ENCODE results near the gene CTU2. TPM values are rescaled to one million over a fixed set of nuclear protein-coding genes. Genes with fewer than 3 reads are reported as not detected.

Gene CTU2
- 10 to 100 TPM in 3 of 4 donors, 1 to 10 TPM in 1; 6.1 to 11.7 (median 10.7) TPM for total RNA-seq
- 10 to 100 TPM in 1 of 3 donors, 1 to 10 TPM in 2; 8.4 to 16.3 (median 9.2) TPM for polyA plus RNA-seq

DNA sequence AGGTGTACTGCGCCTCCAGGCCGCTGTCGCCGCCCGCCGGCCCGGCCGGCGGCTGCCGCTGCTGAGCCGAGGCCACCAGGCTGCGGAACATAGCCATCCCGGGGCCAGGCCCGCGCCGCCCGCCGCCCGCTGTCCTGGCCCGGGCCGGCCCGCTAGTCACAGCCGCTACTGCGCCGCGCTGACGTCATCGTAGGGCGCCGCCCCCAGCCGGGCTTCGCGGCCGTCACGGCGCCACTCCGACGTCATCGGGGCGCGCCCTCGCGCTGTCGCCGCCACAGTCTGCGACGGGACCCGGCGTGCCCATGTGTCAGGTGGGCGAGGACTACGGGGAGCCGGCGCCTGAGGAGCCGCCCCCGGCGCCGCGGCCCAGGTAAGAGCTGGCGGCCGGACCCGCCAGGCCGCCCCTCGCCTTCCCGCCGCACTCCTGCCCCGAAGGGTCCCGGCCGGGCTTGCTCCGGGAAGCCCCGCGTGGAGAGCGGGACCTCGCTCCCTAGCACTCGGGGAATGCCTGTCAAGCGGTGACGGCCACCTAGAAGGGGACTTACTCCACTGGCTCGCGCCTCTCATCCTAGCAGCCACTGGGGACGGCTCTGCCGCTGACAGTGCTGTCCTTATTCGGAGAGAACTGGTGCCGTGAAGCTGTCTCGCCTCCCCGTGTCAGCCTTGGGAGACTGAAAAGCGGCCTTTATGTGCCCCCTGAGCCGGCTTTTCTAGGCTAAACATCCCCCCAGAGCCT is at the start of gene CTU2, which contains the start of gene RNF166:
Gene CTU2 (plus strand): TSS at position 275 of the 736 bp plus-strand sequence. CDS start 28 bp downstream, at position 303.
Gene RNF166 (minus strand): TSS at position 180 of the 736 bp plus-strand sequence. CDS start 83 bp downstream, at position 97.
- H3K4me1 ChIP-seq: peaks cover 0 to 51% (median 34%) of the 10 kb centered on the region in 4 donors
- no peaks in the 10 kb centered on the region for H3K27me3 ChIP-seq
- H3K36me3 ChIP-seq: peaks cover 0 to 5% (median 0%) of the 10 kb centered on the region in 4 donors
- peak within 1 kb of the TSS; percentile 78 to 95 (median 86) for H3K27ac ChIP-seq
- 0 to 1% methylated on average over 86 of the region's 86 CpGs for WGBS, 2 donors
- TF ChIP-seq POLR2A (IDR thresholded peaks at IDR 0.05): no peak
- peak; percentile 48 to 82 (median 76) for TF ChIP-seq POLR2AphosphoS5 (IDR thresholded peaks at IDR 0.05)
- H3K4me3 ChIP-seq: peak within 1 kb of the TSS; percentile 63 to 99 (median 78)
- H3K9me3 ChIP-seq: no peaks in the 10 kb centered on the region
- intact Hi-C loops (cut with DNase I): no loop called here
- peak; percentile 95 for DNase-seq

DNA sequence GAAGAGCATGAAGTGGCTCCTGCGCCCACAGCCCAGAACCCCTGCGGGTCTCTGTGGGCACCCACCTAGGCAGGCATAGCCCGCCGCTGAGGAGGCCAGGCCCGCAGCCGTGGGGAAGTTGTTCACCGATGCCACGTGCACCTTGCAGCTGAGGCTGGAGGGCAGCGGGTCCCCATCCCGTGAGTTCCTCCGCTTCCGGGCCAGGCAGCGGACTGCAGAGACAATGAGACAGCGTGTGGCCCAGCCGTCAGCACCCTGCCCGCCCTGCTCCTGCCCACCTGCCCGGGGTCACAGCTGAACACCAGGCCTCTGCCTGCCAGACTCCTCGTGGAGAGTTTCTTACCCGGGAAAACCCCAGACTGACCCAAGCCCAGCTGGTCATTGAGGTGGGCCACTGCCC is 48.9 kb upstream of the CTU2 start:
- no peaks in the 10 kb centered on the region for H3K9me3 ChIP-seq
- peaks cover 0 to 12% (median 5%) of the 10 kb centered on the region in 4 donors for H3K4me1 ChIP-seq
- no peaks in the 10 kb centered on the region for H3K27me3 ChIP-seq
- H3K4me3 ChIP-seq: no peak overlapping the region
- H3K27ac ChIP-seq: no peak overlapping the region
- intact Hi-C loops (cut with DNase I): no loop called here
- no peak for DNase-seq
- TF ChIP-seq POLR2A (IDR thresholded peaks at IDR 0.05) (no peak), POLR2AphosphoS5 (IDR thresholded peaks at IDR 0.05) (no peak), EP300 (IDR thresholded peaks at IDR 0.05) (no peak)
- TF ChIP-seq, protein P1, sequence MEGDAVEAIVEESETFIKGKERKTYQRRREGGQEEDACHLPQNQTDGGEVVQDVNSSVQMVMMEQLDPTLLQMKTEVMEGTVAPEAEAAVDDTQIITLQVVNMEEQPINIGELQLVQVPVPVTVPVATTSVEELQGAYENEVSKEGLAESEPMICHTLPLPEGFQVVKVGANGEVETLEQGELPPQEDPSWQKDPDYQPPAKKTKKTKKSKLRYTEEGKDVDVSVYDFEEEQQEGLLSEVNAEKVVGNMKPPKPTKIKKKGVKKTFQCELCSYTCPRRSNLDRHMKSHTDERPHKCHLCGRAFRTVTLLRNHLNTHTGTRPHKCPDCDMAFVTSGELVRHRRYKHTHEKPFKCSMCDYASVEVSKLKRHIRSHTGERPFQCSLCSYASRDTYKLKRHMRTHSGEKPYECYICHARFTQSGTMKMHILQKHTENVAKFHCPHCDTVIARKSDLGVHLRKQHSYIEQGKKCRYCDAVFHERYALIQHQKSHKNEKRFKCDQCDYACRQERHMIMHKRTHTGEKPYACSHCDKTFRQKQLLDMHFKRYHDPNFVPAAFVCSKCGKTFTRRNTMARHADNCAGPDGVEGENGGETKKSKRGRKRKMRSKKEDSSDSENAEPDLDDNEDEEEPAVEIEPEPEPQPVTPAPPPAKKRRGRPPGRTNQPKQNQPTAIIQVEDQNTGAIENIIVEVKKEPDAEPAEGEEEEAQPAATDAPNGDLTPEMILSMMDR (IDR thresholded peaks at IDR 0.05): no peak
- H3K36me3 ChIP-seq: peaks cover 0 to 59% (median 4%) of the 10 kb centered on the region in 4 donors
- WGBS, 2 donors: 94% methylated on average over 19 of the region's 19 CpGs

DNA sequence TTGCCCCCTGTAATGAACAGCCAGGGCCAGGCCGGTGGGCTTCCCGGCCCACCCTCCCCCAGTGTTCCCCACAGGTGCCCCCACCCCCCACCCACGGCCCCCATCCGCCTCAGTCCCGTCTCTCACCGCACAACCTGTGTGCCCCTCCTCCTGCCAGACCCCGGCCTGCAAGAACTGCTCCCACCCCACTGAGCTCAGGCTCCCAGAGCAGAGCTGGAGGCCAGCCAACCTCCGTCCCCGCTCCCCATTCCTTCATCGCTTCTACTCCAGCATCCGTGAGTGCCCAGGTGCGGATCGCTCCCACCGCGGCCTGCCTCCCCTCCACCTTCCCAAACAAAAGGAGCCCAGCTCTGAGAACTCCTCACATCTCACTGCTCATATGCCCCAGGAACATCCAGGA is 47.6 kb upstream of the CTU2 start:
- WGBS, 2 donors: 93 to 95% methylated on average over 15 of the region's 15 CpGs
- no peak overlapping the region for H3K27ac ChIP-seq
- H3K27me3 ChIP-seq: no peaks in the 10 kb centered on the region
- no peaks in the 10 kb centered on the region for H3K9me3 ChIP-seq
- intact Hi-C loops (cut with DNase I): no loop called here
- DNase-seq: no peak
- H3K36me3 ChIP-seq: peaks cover 0 to 45% (median 4%) of the 10 kb centered on the region in 4 donors
- H3K4me3 ChIP-seq: no peak overlapping the region
- peaks cover 0 to 15% (median 9%) of the 10 kb centered on the region in 4 donors for H3K4me1 ChIP-seq
- TF ChIP-seq, protein P1 (IDR thresholded peaks at IDR 0.05): no peak
- TF ChIP-seq POLR2AphosphoS5 (IDR thresholded peaks at IDR 0.05) (no peak), POLR2A (IDR thresholded peaks at IDR 0.05) (no peak), EP300 (IDR thresholded peaks at IDR 0.05) (no peak)

DNA sequence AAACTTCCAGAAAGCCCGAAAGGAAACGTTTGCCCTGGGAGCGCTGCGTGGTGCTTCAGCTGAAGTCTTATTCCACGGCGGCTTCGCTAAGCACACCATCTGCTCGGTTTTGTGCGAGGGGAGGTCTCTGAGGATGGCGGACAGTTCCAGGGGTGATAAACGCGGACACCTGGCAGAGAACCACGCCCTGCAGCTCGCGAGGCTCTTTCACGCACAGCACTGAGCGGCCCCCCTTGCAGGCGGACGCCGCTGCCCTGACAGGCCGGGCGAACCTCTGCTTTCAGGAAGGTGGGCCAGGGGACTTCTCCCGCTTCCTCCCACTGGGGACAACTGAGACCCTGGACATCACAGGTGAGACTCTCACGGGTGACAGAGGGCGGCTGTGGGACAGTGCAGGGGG is 47.1 kb upstream of the CTU2 start:
- DNase-seq: no peak
- peaks cover 0 to 41% (median 4%) of the 10 kb centered on the region in 4 donors for H3K36me3 ChIP-seq
- H3K27ac ChIP-seq: no peak overlapping the region
- TF ChIP-seq POLR2AphosphoS5 (IDR thresholded peaks at IDR 0.05): no peak
- no peak for TF ChIP-seq EP300 (IDR thresholded peaks at IDR 0.05)
- TF ChIP-seq, protein P1 (IDR thresholded peaks at IDR 0.05): no peak
- no peak for TF ChIP-seq POLR2A (IDR thresholded peaks at IDR 0.05)
- intact Hi-C loops (cut with DNase I): no loop called here
- WGBS, 2 donors: 92 to 95% methylated on average over 25 of the region's 25 CpGs
- peaks cover 0 to 20% (median 14%) of the 10 kb centered on the region in 4 donors for H3K4me1 ChIP-seq
- no peak overlapping the region for H3K4me3 ChIP-seq
- no peaks in the 10 kb centered on the region for H3K9me3 ChIP-seq
- H3K27me3 ChIP-seq: no peaks in the 10 kb centered on the region

DNA sequence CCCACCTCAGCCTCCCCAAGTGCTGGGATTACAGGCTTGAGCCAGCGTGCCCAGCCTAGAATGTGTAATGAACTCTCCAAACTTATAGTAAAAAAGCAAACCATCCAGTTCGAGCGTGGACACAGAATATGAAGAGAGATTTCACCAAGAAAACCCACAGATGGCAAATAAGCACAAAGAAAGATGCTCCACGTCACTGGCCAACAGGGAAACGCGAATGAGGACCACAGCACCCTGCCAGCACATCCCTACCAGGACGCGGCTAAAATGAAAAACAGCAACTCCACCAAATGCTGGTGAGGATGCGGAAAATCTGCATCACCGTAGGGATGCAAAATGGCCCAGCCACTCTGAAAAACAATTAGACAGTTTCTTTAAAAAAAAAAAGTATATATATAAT is 44.8 kb upstream of the CTU2 start:
- 91 to 92% methylated on average over 10 of the region's 10 CpGs for WGBS, 2 donors
- no peak for DNase-seq
- Histone ChIP-seq H3K36me3 (peaks cover 0 to 18% (median 0%) of the 10 kb centered on the region in 4 donors), H3K9me3 (no peaks in the 10 kb centered on the region), H3K27ac (no peak overlapping the region), H3K4me1 (peaks cover 0 to 22% (median 14%) of the 10 kb centered on the region in 4 donors), H3K4me3 (no peak overlapping the region), H3K27me3 (no peaks in the 10 kb centered on the region)
- TF ChIP-seq, protein P1 (IDR thresholded peaks at IDR 0.05): no peak
- TF ChIP-seq EP300 (IDR thresholded peaks at IDR 0.05) (no peak), POLR2A (IDR thresholded peaks at IDR 0.05) (no peak), POLR2AphosphoS5 (IDR thresholded peaks at IDR 0.05) (no peak)
- intact Hi-C loops (cut with DNase I): no loop called here
